T-cell (primary cell): ENCODE data around the gene XRCC1. TPM values are rescaled to one million over a fixed set of nuclear protein-coding genes. Genes with fewer than 3 reads are reported as not detected.
"Not testable (repeated sequence)": the region's sequence is repeated elsewhere in the genome, so short reads cannot be mapped to it uniquely, and the experiment has no call there.

Experiments
- ATAC-seq, 4 experiments: fragments of 200-7000 bp in 3 of 4; fragments of 150-1000 bp in 1 of 4; cut with Tn5 transposase; replicated peaks in 1 of 4; 1 replicate in 3 of 4; 2 replicates in 1 of 4; pipeline ENCODE4 v1.10.0; 2021; ENCODE audit warnings: moderate library complexity in 3 of 4, mild to moderate bottlenecking in 2 of 4, moderate number of reproducible peaks in 1 of 4
- CTCF ChIA-PET, 2 donors: fragments of 300-600 bp; sonication (Branson Sonifier 250); formaldehyde crosslinking; loops; one replicate each; lab custom pipeline; 2022; ENCODE audit warnings: antibody characterized with exemption in 2 of 2; lab: Charles Lee
- POLR2A ChIA-PET, 2 donors: fragments of 300-600 bp; sonication (Branson Sonifier 250); formaldehyde crosslinking; loops; one replicate each; lab custom pipeline; 2022; ENCODE audit warnings: antibody characterized with exemption in 2 of 2; lab: Charles Lee
- DNase-seq, 35 experiments: peaks; one replicate each; pipeline versions ENCODE4 v3.0.0 to v3.0.0-alpha.2; 2013 to 2023
- H3K27ac ChIP-seq: one replicate; pipeline ENCODE4 v1.5.1; 2013; ENCODE audit warnings: low read length
- H3K27me3 ChIP-seq, 2 experiments: replicated peaks in 1 of 2; 1 replicate in 1 of 2; 2 replicates in 1 of 2; pipeline versions ENCODE4 v1.6.1 to v1.7.0; 2013; ENCODE audit warnings: low read length in 1 of 2, mixed read lengths in 1 of 2; ENCODE audit not compliant: control insufficient read depth in 2 of 2, insufficient read depth in 2 of 2; ENCODE audit errors: extremely low read depth in 1 of 2
- H3K36me3 ChIP-seq, 2 donors: 1 replicate in 1 of 2; 2 replicates in 1 of 2; pipeline versions ENCODE4 v1.6.1 to v1.7.0; 2013; ENCODE audit warnings: low read length in 1 of 2; ENCODE audit not compliant: control insufficient read depth in 2 of 2, insufficient read depth in 1 of 2; ENCODE audit errors: extremely low read depth in 1 of 2
- H3K4me1 ChIP-seq, 2 experiments: 1 replicate in 1 of 2; 2 replicates in 1 of 2; pipeline versions ENCODE4 v1.6.1 to v1.7.0; 2013; ENCODE audit warnings: low read length in 2 of 2, mixed read lengths in 1 of 2; ENCODE audit not compliant: insufficient read depth in 2 of 2, control insufficient read depth in 1 of 2; ENCODE audit errors: extremely low read depth in 1 of 2
- H3K4me3 ChIP-seq, 2 donors: 1 replicate in 1 of 2; 2 replicates in 1 of 2; pipeline versions ENCODE4 v1.5.1 to v1.7.0; 2013; ENCODE audit warnings: mild to moderate bottlenecking in 2 of 2, low read length in 1 of 2, moderate library complexity in 1 of 2; ENCODE audit not compliant: control insufficient read depth in 1 of 2; ENCODE audit errors: extremely low read depth in 1 of 2
- H3K9me3 ChIP-seq: 2 replicates; pipeline ENCODE4 v1.7.0; 2013
- H3K27ac Mint-ChIP-seq, 2 donors: one replicate each; pipeline ENCODE4 v1.8.0; 2020 to 2021; ENCODE audit warnings: mild to moderate bottlenecking in 2 of 2, mixed read lengths in 2 of 2
- H3K27me3 Mint-ChIP-seq, 2 donors: one replicate each; pipeline ENCODE4 v1.8.0; 2021 to 2022; ENCODE audit warnings: mixed read lengths in 2 of 2
- H3K36me3 Mint-ChIP-seq: one replicate; pipeline ENCODE4 v1.8.0; 2021; ENCODE audit warnings: mixed read lengths
- H3K4me1 Mint-ChIP-seq, 3 donors: one replicate each; pipeline ENCODE4 v1.8.0; 2020 to 2022; ENCODE audit warnings: mixed read lengths in 3 of 3, mild to moderate bottlenecking in 1 of 3
- H3K4me3 Mint-ChIP-seq, 3 donors: one replicate each; pipeline ENCODE4 v1.8.0; 2020 to 2022; ENCODE audit warnings: mild to moderate bottlenecking in 3 of 3, mixed read lengths in 3 of 3, moderate library complexity in 3 of 3
- H3K9me3 Mint-ChIP-seq, 3 donors: one replicate each; pipeline ENCODE4 v1.8.0; 2020 to 2022; ENCODE audit warnings: mixed read lengths in 3 of 3
- WGBS: methylation state at CpG from one replicate; pipeline ENCODE4 v1.1.5; 2013; ENCODE audit warnings: missing lambda C conversion rate; ENCODE audit not compliant: insufficient coverage; 5-methylcytosine and 5-hydroxymethylcytosine counted together
- total RNA-seq, 35 experiments: library from RNA in 6 of 35; stranded (reverse) in 6 of 35; fragments of 120-200 nt in 1 of 35; gene quantifications; one replicate each; pipeline versions ENCODE4 v1.2.1 to v1.2.4 and lab custom pipeline; 2013 to 2026

XRCC1 gene
- total RNA-seq, 5 donors from 2014 or later (not counting 1 experiment from before 2014, with no cell fraction given) = 31.7 to 37.8 (median 35.4) TPM

GRCh38 chr19:43605875-43606568 is 30.7 kb upstream of the XRCC1 start:
- Mint-ChIP-seq H3K9me3 (no peaks in the 10 kb centered on the region), H3K4me3 (no peak overlapping the region), H3K36me3 (peaks cover 17% of the 10 kb centered on the region), H3K27me3 (no peaks in the 10 kb centered on the region), H3K4me1 (peaks cover 10 to 12% (median 10%) of the 10 kb centered on the region in 3 donors), H3K27ac (peak overlapping the region in 1 of 2 donors; percentile 68)
- ChIA-PET POLR2A (interaction anchor here in 1 of 2 donors (0.6 kb wide), 1 partner anchor 38 kb away, joined by 3 read pairs; no protein-coding TSS in a partner anchor), CTCF (interaction anchor here in 1 of 2 donors (0.5 kb wide), 1 partner anchor 108 kb away, joined by 8 read pairs; no protein-coding TSS in a partner anchor)
- no peaks in the 10 kb centered on the region for H3K4me1 ChIP-seq
- 100% methylated on average over 2 of the region's 7 CpGs for WGBS
- H3K27ac ChIP-seq = no peak overlapping the region
- DNase-seq (no peak), ATAC-seq (no peak)
- no peak overlapping the region for H3K4me3 ChIP-seq
- H3K27me3 ChIP-seq = no peaks in the 10 kb centered on the region
- no peaks in the 10 kb centered on the region for H3K9me3 ChIP-seq
- peaks cover 3 to 13% of the 10 kb centered on the region in 2 donors for H3K36me3 ChIP-seq

GRCh38 chr19:43600326-43600725 is 25.0 kb upstream of the XRCC1 start:
- H3K4me3 ChIP-seq, H3K27ac ChIP-seq, POLR2A ChIA-PET, H3K9me3 Mint-ChIP-seq, H3K36me3 Mint-ChIP-seq, H3K4me3 Mint-ChIP-seq, H3K9me3 ChIP-seq, DNase-seq, H3K27me3 Mint-ChIP-seq, H3K27ac Mint-ChIP-seq, H3K27me3 ChIP-seq, ATAC-seq: not testable (repeated sequence)
- WGBS = 80% methylated on average over 2 of the region's 5 CpGs
- CTCF ChIA-PET = interaction anchor here (0.6 to 1.0 kb wide), 4 partner anchors 16 to 210 kb away, joined by 3 to 6 read pairs (median 4); no protein-coding TSS in a partner anchor
- peaks cover 0 to 15% of the 10 kb centered on the region in 2 donors for H3K36me3 ChIP-seq
- H3K4me1 Mint-ChIP-seq = peaks cover 28 to 35% (median 32%) of the 10 kb centered on the region in 3 donors
- peaks cover 9 to 23% of the 10 kb centered on the region in 2 experiments for H3K4me1 ChIP-seq

GRCh38 chr19:43599635-43600295 is 24.4 kb upstream of the XRCC1 start:
- Mint-ChIP-seq H3K27ac (peak overlapping the region in 1 of 2 donors; percentile 16), H3K4me3 (no peak overlapping the region), H3K36me3 (peaks cover 3% of the 10 kb centered on the region), H3K9me3 (no peaks in the 10 kb centered on the region), H3K27me3 (no peaks in the 10 kb centered on the region), H3K4me1 (peaks cover 30 to 38% (median 35%) of the 10 kb centered on the region in 3 donors)
- POLR2A ChIA-PET = interaction anchor here in 1 of 2 donors (0.5 kb wide), 1 partner anchor 19 kb away, joined by 3 read pairs; no protein-coding TSS in a partner anchor
- DNase-seq = no peak
- CTCF ChIA-PET = interaction anchor here (0.6 to 1.0 kb wide), 5 partner anchors 17 to 211 kb away, joined by 3 to 10 read pairs (median 4); no protein-coding TSS in a partner anchor
- no peak for ATAC-seq
- 100% methylated on average over 2 of the region's 4 CpGs for WGBS
- Histone ChIP-seq H3K9me3 (no peaks in the 10 kb centered on the region), H3K27ac (no peak overlapping the region), H3K36me3 (peaks cover 0 to 15% of the 10 kb centered on the region in 2 donors), H3K4me1 (peaks cover 9 to 28% of the 10 kb centered on the region in 2 experiments), H3K27me3 (no peaks in the 10 kb centered on the region), H3K4me3 (no peak overlapping the region)

- peak overlapping the region in 2 of 3 donors; percentile 6 to 99 for H3K4me3 Mint-ChIP-seq
- no peaks in the 10 kb centered on the region for H3K27me3 Mint-ChIP-seq
- H3K4me1 ChIP-seq = peaks cover 9 to 39% of the 10 kb centered on the region in 2 experiments
- peaks cover 37 to 41% (median 40%) of the 10 kb centered on the region in 3 donors for H3K4me1 Mint-ChIP-seq
- ATAC-seq = no peak
- H3K9me3 ChIP-seq = no peaks in the 10 kb centered on the region
- POLR2A ChIA-PET = interaction anchor here in 1 of 2 donors (0.6 kb wide), 1 partner anchor 61 kb away, joined by 3 read pairs; no protein-coding TSS in a partner anchor
- no peak overlapping the region for H3K4me3 ChIP-seq
- 97% methylated on average over 18 of the region's 19 CpGs for WGBS
- CTCF ChIA-PET = interaction anchor here in 1 of 2 donors (1.3 kb wide), 1 partner anchor 44 kb away, joined by 4 read pairs; no protein-coding TSS in a partner anchor
- H3K36me3 ChIP-seq = peaks cover 0 to 21% of the 10 kb centered on the region in 2 donors
- H3K27ac ChIP-seq = no peak overlapping the region
- no peaks in the 10 kb centered on the region for H3K27me3 ChIP-seq
- no peaks in the 10 kb centered on the region for H3K9me3 Mint-ChIP-seq
- H3K27ac Mint-ChIP-seq = peak overlapping the region in 1 of 2 donors; percentile 6
- no peak for DNase-seq
- peaks cover 5% of the 10 kb centered on the region for H3K36me3 Mint-ChIP-seq
Measured at GRCh38 chr19:43598445-43599240, 23.3 kb upstream of the XRCC1 start.

GRCh38 chr19:43597876-43598275 is 22.5 kb upstream of the XRCC1 start:
- ChIA-PET POLR2A (interaction anchor here in 1 of 2 donors (1.0 kb wide), 1 partner anchor 108 kb away, joined by 4 read pairs; no protein-coding TSS in a partner anchor), CTCF (interaction anchor here in 1 of 2 donors (1.3 kb wide), 1 partner anchor 43 kb away, joined by 4 read pairs; no protein-coding TSS in a partner anchor)
- ATAC-seq (no peak), DNase-seq (no peak)
- Histone ChIP-seq H3K9me3 (no peaks in the 10 kb centered on the region), H3K27me3 (no peaks in the 10 kb centered on the region), H3K27ac (peak overlapping the region; percentile 95), H3K36me3 (peaks cover 0 to 29% of the 10 kb centered on the region in 2 donors), H3K4me1 (peaks cover 9 to 43% of the 10 kb centered on the region in 2 experiments), H3K4me3 (no peak overlapping the region)
- peaks cover 10% of the 10 kb centered on the region for H3K36me3 Mint-ChIP-seq
- H3K9me3 Mint-ChIP-seq = no peaks in the 10 kb centered on the region
- H3K27me3 Mint-ChIP-seq = no peaks in the 10 kb centered on the region
- H3K4me3 Mint-ChIP-seq = peak overlapping the region; percentile 92 to 99 (median 95)
- peaks cover 41 to 47% (median 46%) of the 10 kb centered on the region in 3 donors for H3K4me1 Mint-ChIP-seq
- peak overlapping the region; percentile 99 to 100 for H3K27ac Mint-ChIP-seq
- WGBS = 38% methylated on average over 4 of the region's 5 CpGs
